MCF 10A (cell line): ENCODE measurements around the gene SDK1. TPM values are rescaled to one million over a fixed set of nuclear protein-coding genes. Genes with fewer than 3 reads are reported as not detected.

ENCODE experiments used
- BruUV-seq: library from RNA; stranded (reverse); fragments of 400-500 nt; replicated peaks from 2 replicates; lab custom pipeline; 2021; lab: Mats Ljungman, UMichigan
- CTCF ChIA-PET: fragments of 300-600 bp; sonication (Branson Sonifier 250); formaldehyde crosslinking; extraction: SDS; loops from one replicate; lab custom pipeline; 2021; ENCODE audit warnings: antibody characterized with exemption, inconsistent platforms; lab: Yijun Ruan, JAX
- POLR2A ChIA-PET: fragments of 300-600, 350-650 bp; sonication (Branson Sonifier 250); formaldehyde crosslinking; extraction: SDS; loops from one replicate; lab custom pipeline; 2020; ENCODE audit warnings: antibody characterized with exemption, inconsistent platforms; lab: Yijun Ruan, JAX
- DNase-seq: peaks from one replicate; pipeline ENCODE4 v3.0.0-alpha.2; 2018; ENCODE audit not compliant: unreplicated experiment
- H3K27ac Mint-ChIP-seq: one replicate; pipeline ENCODE4 v1.8.0; 2022; ENCODE audit warnings: mild to moderate bottlenecking, low read depth, mixed read lengths; ENCODE audit not compliant: unreplicated experiment
- H3K27me3 Mint-ChIP-seq: one replicate; pipeline ENCODE4 v1.8.0; 2022; ENCODE audit warnings: mixed read lengths; ENCODE audit not compliant: insufficient read depth, unreplicated experiment
- H3K36me3 Mint-ChIP-seq: one replicate; pipeline ENCODE4 v1.8.0; 2022; ENCODE audit warnings: mild to moderate bottlenecking, moderate library complexity, mixed read lengths; ENCODE audit not compliant: insufficient read depth, unreplicated experiment
- H3K4me1 Mint-ChIP-seq: one replicate; pipeline ENCODE4 v1.8.0; 2022; ENCODE audit warnings: mixed read lengths; ENCODE audit not compliant: insufficient read depth, unreplicated experiment
- H3K4me3 Mint-ChIP-seq: one replicate; pipeline ENCODE4 v1.8.0; 2022; ENCODE audit warnings: mild to moderate bottlenecking, moderate library complexity, mixed read lengths; ENCODE audit not compliant: unreplicated experiment
- H3K9me3 Mint-ChIP-seq: one replicate; pipeline ENCODE4 v1.8.0; 2022; ENCODE audit warnings: mixed read lengths; ENCODE audit not compliant: unreplicated experiment
- CTCF ChIP-seq: fragments of 200-600 bp; IDR thresholded peaks from one replicate; pipeline ENCODE4 v1.8.0; 2022; ENCODE audit warnings: antibody characterized with exemption, mild to moderate bottlenecking; ENCODE audit not compliant: unreplicated experiment
- intact Hi-C: fragments of 100-400 bp; cut with micrococcal nuclease; formaldehyde crosslinking; loops from 2 replicates; pipeline ENCODE4 v1.14.1; 2022
- total RNA-seq: library from RNA; stranded (reverse); gene quantifications from 2 replicates; pipeline ENCODE4 v1.2.3, GENCODE V29; 2022

SDK1 gene
- total RNA-seq, 1 experiment from 2014 or later, result 3.3 TPM

DNA sequence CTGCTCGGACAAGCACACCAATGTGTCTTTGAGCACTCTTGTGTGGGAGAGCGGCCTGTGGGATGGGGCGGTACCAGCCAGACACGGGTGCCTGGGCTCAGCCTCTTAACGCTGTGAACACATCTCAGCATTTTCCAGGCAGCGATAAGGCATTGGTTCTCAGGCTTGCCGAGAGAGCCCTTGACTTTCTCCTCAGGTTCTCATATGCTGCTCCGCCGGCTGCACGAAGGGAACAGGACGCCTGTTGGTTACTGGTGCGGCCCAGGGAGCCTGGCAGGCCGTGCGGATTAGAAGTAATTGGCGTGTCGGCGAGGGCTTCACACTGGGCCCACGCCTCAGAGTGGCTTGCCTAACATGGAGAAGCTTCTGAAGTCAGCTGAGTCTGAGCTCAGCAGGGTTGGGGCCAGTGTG, 924.3 kb downstream of the SDK1 start:
- Mint-ChIP-seq H3K9me3 (peaks cover 9% of the 10 kb centered on the region), H3K27me3 (peaks cover 9% of the 10 kb centered on the region), H3K27ac (no peak overlapping the region), H3K4me1 (no peaks in the 10 kb centered on the region), H3K4me3 (no peak overlapping the region), H3K36me3 (no peaks in the 10 kb centered on the region)
- ChIA-PET CTCF (no interaction called here), POLR2A (interaction anchor here (0.7 kb wide), 1 partner anchor 291 kb away, joined by 3 read pairs; no protein-coding TSS in a partner anchor)
- no peak for DNase-seq
- intact Hi-C loops, result no loop called here
- no TSS peak for BruUV-seq
- no peak for TF ChIP-seq CTCF

DNA sequence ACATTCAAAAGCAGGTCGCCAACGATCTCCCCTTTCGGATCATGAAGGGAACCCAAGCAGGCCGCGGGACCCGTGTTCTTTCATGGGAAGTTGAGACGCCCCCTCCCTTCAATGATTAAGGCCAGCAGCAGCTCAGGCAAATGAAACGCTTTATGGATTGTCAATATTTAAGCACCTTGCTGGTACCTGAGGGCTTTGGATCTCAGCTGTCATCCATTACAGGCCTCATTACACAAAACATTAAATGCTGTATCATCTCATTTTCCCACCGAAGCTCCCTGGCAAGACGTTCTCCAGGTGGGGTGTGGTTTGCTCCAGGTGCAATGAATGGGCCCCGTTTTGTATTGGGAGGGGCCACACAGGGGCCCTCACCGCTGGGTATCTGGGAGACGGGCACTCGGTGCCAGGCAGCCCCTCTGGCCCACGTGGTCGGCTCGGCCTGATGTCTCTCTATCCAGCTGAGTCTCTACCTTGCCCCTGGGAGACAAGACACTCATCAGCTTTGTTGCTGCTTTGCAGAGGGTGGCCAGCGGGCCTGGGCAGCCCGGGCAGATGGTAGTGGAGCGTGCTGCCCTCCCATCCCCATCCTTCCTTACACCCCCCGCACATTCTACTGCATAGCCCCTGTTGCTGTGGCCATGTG, 925.0 kb downstream of the SDK1 start:
- Mint-ChIP-seq H3K4me3 (no peak overlapping the region), H3K27me3 (peaks cover 15% of the 10 kb centered on the region), H3K36me3 (no peaks in the 10 kb centered on the region), H3K27ac (no peak overlapping the region), H3K4me1 (no peaks in the 10 kb centered on the region), H3K9me3 (peaks cover 13% of the 10 kb centered on the region)
- no TSS peak for BruUV-seq
- intact Hi-C loops, result no loop called here
- DNase-seq, result no peak
- ChIA-PET POLR2A (interaction anchor here (0.7 kb wide), 1 partner anchor 292 kb away, joined by 3 read pairs; no protein-coding TSS in a partner anchor), CTCF (no interaction called here)
- TF ChIP-seq CTCF, result no peak

DNA sequence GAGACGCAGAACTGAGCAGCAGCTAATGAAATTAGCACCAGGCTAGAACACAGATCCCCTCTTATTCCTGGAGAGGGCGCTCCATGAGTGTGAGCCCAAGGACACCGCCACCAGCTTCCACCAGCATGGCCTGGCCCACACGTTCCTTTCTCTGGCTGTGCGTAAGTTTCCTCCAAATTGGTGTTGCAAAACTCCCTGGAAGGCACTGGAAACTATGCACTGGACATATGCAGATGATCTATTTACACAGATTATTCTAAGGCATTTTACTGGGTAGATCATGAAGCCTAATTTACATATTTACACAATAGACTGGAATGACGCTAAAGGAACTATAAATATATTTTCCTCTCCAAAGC, 925.5 kb downstream of the SDK1 start:
- intact Hi-C loops, result no loop called here
- Mint-ChIP-seq H3K36me3 (no peaks in the 10 kb centered on the region), H3K27me3 (peaks cover 16% of the 10 kb centered on the region), H3K9me3 (peaks cover 13% of the 10 kb centered on the region), H3K4me3 (no peak overlapping the region), H3K27ac (no peak overlapping the region), H3K4me1 (no peaks in the 10 kb centered on the region)
- no peak for TF ChIP-seq CTCF
- ChIA-PET POLR2A (no interaction called here), CTCF (interaction anchor here (1.0 kb wide), 1 partner anchor 8 kb away, joined by 4 read pairs; no protein-coding TSS in a partner anchor)
- BruUV-seq, result no TSS peak
- peak; percentile 4 for DNase-seq

- no TSS peak for BruUV-seq
- H3K9me3 Mint-ChIP-seq, result peaks cover 13% of the 10 kb centered on the region
- peaks cover 16% of the 10 kb centered on the region for H3K27me3 Mint-ChIP-seq
- intact Hi-C loops, result no loop called here
- no peak for TF ChIP-seq CTCF
- no peaks in the 10 kb centered on the region for H3K36me3 Mint-ChIP-seq
- POLR2A ChIA-PET, result no interaction called here
- H3K27ac Mint-ChIP-seq, result no peak overlapping the region
- no peak overlapping the region for H3K4me3 Mint-ChIP-seq
- CTCF ChIA-PET, result interaction anchor here (1.0 kb wide), 1 partner anchor 9 kb away, joined by 4 read pairs; no protein-coding TSS in a partner anchor
- DNase-seq, result no peak
- no peaks in the 10 kb centered on the region for H3K4me1 Mint-ChIP-seq
Measured at GRCh38 chr7:4227105-4228010, 926.3 kb downstream of the SDK1 start.
